ENCODE results near the gene NMRAL1. TPM values are rescaled to one million over a fixed set of nuclear protein-coding genes. Genes with fewer than 3 reads are reported as not detected.

NMRAL1 gene
- total RNA-seq, 4 donors from 2014 or later, result 51.9 to 72.8 (median 58.2) TPM

GRCh38 chr16:4433914-4434787 is 40.3 kb downstream of the NMRAL1 start:
- WGBS, 2 donors, result 89 to 91% methylated on average over 12 of the region's 12 CpGs
- DNase-seq (ENCODE audit: low spot score in 2 of 2), result no peak
- H3K4me3 ChIP-seq (ENCODE audit: low read depth, poor library complexity, severe bottlenecking), result no peak overlapping the region
- TF ChIP-seq CTCF (IDR thresholded peaks at IDR 0.05), result no peak
- no peak for TF ChIP-seq POLR2A (IDR thresholded peaks at IDR 0.05)
- intact Hi-C loops (cut with DNase I; ENCODE audit: low total_unique reads), result no loop called here

- intact Hi-C loops (cut with DNase I; ENCODE audit: low total_unique reads), result no loop called here
- TF ChIP-seq POLR2A (IDR thresholded peaks at IDR 0.05), result no peak
- WGBS, 2 donors, result 92 to 93% methylated on average over 4 of the region's 4 CpGs
- no peak for DNase-seq (ENCODE audit: low spot score in 2 of 2)
- H3K4me3 ChIP-seq (ENCODE audit: low read depth, poor library complexity, severe bottlenecking), result no peak overlapping the region
These were observed 41.2 kb downstream of the NMRAL1 start for GRCh38 chr16:4433228-4433627.

- TF ChIP-seq CTCF (IDR thresholded peaks at IDR 0.05) (no peak), POLR2A (IDR thresholded peaks at IDR 0.05) (no peak)
- no peak overlapping the region for H3K4me3 ChIP-seq (ENCODE audit: low read depth, poor library complexity, severe bottlenecking)
- 89% methylated on average over 9 of the region's 9 CpGs for WGBS, 2 donors
- no peak for DNase-seq (ENCODE audit: low spot score in 2 of 2)
- intact Hi-C loops (cut with DNase I; ENCODE audit: low total_unique reads), result no loop called here
These were observed 43.4 kb downstream of the NMRAL1 start for GRCh38 chr16:4431023-4431422.

- 72 to 84% methylated on average over 7 of the region's 7 CpGs for WGBS, 2 donors
- DNase-seq (ENCODE audit: low spot score in 2 of 2), result no peak
- TF ChIP-seq POLR2A (IDR thresholded peaks at IDR 0.05), result no peak
- TF ChIP-seq CTCF (IDR thresholded peaks at IDR 0.05), result no peak
- H3K4me3 ChIP-seq (ENCODE audit: low read depth, poor library complexity, severe bottlenecking), result no peak overlapping the region
- intact Hi-C loops (cut with DNase I; ENCODE audit: low total_unique reads), result no loop called here
These were observed 45.9 kb downstream of the NMRAL1 start for GRCh38 chr16:4428500-4428899.

- 87 to 92% methylated on average over 12 of the region's 12 CpGs for WGBS, 2 donors
- intact Hi-C loops (cut with DNase I; ENCODE audit: low total_unique reads), result no loop called here
- H3K4me3 ChIP-seq (ENCODE audit: low read depth, poor library complexity, severe bottlenecking), result no peak overlapping the region
- DNase-seq (ENCODE audit: low spot score in 2 of 2), result no peak
- no peak for TF ChIP-seq POLR2A (IDR thresholded peaks at IDR 0.05)
- no peak for TF ChIP-seq CTCF (IDR thresholded peaks at IDR 0.05)
These were observed 47.6 kb downstream of the NMRAL1 start for GRCh38 chr16:4426722-4427372.

GRCh38 chr16:4426021-4426684 is 48.3 kb downstream of the NMRAL1 start:
- H3K4me3 ChIP-seq (ENCODE audit: low read depth, poor library complexity, severe bottlenecking), result peak overlapping the region; percentile 88
- no peak for DNase-seq (ENCODE audit: low spot score in 2 of 2)
- TF ChIP-seq POLR2A (IDR thresholded peaks at IDR 0.05) (no peak), CTCF (IDR thresholded peaks at IDR 0.05) (no peak)
- 2% methylated on average over 30 to 31 of the region's 31 CpGs for WGBS, 2 donors
- intact Hi-C loops (cut with DNase I; ENCODE audit: low total_unique reads), result no loop called here

Data from lower leg skin (tissue), 4 donors.